Endodermal cell (in vitro differentiated cells): ENCODE results near the gene RRP8. TPM values are rescaled to one million over a fixed set of nuclear protein-coding genes. Genes with fewer than 3 reads are reported as not detected.

Source experiments
- DNase-seq: peaks from one replicate; pipeline ENCODE4 v3.0.0-alpha.2; 2017
- H3K27ac ChIP-seq: 2 replicates; pipeline ENCODE4 v1.5.1; 2013; ENCODE audit warnings: mild to moderate bottlenecking, low read depth, low read length, moderate library complexity
- H3K27me3 ChIP-seq: 2 replicates; pipeline ENCODE4 v1.6.1; 2013; ENCODE audit warnings: mild to moderate bottlenecking, low read length, moderate library complexity; ENCODE audit not compliant: insufficient read depth, control insufficient read depth, poor library complexity, severe bottlenecking
- H3K36me3 ChIP-seq: 2 replicates; pipeline ENCODE4 v1.7.0; 2013; ENCODE audit warnings: mild to moderate bottlenecking, low read length, moderate library complexity; ENCODE audit not compliant: control insufficient read depth, insufficient read depth
- H3K4me1 ChIP-seq: one replicate; pipeline ENCODE4 v1.7.0; 2013; ENCODE audit warnings: low read length; ENCODE audit not compliant: control insufficient read depth, insufficient read depth
- H3K4me3 ChIP-seq: 2 replicates; pipeline ENCODE4 v1.5.1; 2013; ENCODE audit warnings: mild to moderate bottlenecking, low read length, moderate library complexity
- H3K9ac ChIP-seq: 2 replicates; pipeline ENCODE4 v1.6.1; 2013; ENCODE audit warnings: mild to moderate bottlenecking, low read length, moderate library complexity; ENCODE audit not compliant: poor library complexity, severe bottlenecking; ENCODE audit errors: extremely low read depth
- H3K9me3 ChIP-seq: 2 replicates; pipeline ENCODE4 v1.6.1; 2013; ENCODE audit warnings: mild to moderate bottlenecking, low read length, moderate library complexity; ENCODE audit not compliant: control insufficient read depth
- H3K27ac Mint-ChIP-seq: 2 replicates; pipeline ENCODE4 v1.8.0; 2020; ENCODE audit warnings: mixed read lengths
- H3K27me3 Mint-ChIP-seq: 2 replicates; pipeline ENCODE4 v1.8.0; 2021; ENCODE audit warnings: mild to moderate bottlenecking, mixed read lengths; ENCODE audit not compliant: insufficient read depth
- H3K36me3 Mint-ChIP-seq: 2 replicates; pipeline ENCODE4 v1.8.0; 2020; ENCODE audit warnings: low read depth, mixed read lengths
- H3K4me1 Mint-ChIP-seq: 2 replicates; pipeline ENCODE4 v1.8.0; 2020; ENCODE audit warnings: mixed read lengths
- H3K4me3 Mint-ChIP-seq: 2 replicates; pipeline ENCODE4 v1.8.0; 2020; ENCODE audit warnings: mild to moderate bottlenecking, moderate library complexity, mixed read lengths
- H3K9me3 Mint-ChIP-seq: 2 replicates; pipeline ENCODE4 v1.8.0; 2020; ENCODE audit warnings: mild to moderate bottlenecking, mixed read lengths
- WGBS, 2 experiments: methylation state at CpG; one replicate each; pipeline versions ENCODE4 v1.1.5 to v1.1.7; 2013; ENCODE audit warnings: missing lambda C conversion rate in 2 of 2, mixed read lengths in 1 of 2; ENCODE audit not compliant: insufficient coverage in 1 of 2, insufficient read length in 1 of 2; 5-methylcytosine and 5-hydroxymethylcytosine counted together
- total RNA-seq, 2 donors: library from RNA; stranded (reverse); fragmentation: NEBNext Ultra II Directional in 1 of 2; extraction: Animal tissue kit (Norgen Biotek cat#: 25700) in 1 of 2; gene quantifications; 2 replicates in 1 of 2; 3 replicates in 1 of 2; pipeline ENCODE4 v1.2.1, GENCODE V29; 2021
- TF ChIP-seq, protein P1 (sequence below): fragments of 200-600 bp; sonication (generic); conservative IDR thresholded peaks from 2 replicates; pipeline ENCODE4 v1.5.0; 2021; ENCODE audit warnings: antibody characterized with exemption, mild to moderate bottlenecking

The RRP8 gene
- total RNA-seq, 2 donors from 2014 or later = 11.0 to 12.8 TPM

DNA sequence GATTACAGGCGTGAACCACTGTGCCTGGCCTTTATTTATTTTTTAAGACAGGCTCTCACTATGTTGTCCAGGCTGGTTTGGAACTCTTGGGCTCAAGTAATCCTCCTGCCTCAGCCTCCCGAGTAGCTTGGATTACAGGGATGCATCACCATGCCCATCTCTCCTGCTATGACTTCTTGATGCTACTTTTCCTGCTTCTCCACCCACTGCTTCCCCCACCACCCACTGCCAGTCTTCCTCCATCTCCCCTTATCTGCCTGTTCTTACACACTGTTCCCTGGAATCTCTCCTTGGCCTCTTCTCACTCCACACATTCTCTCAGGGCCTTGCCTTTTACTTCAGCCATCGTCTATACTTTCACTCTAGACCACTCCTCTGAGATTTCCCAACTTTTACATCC lies 33.1 kb upstream of the RRP8 start:
- Mint-ChIP-seq H3K4me1 (no peaks in the 10 kb centered on the region), H3K36me3 (peaks cover 14% of the 10 kb centered on the region), H3K27me3 (peaks cover 9% of the 10 kb centered on the region), H3K9me3 (no peaks in the 10 kb centered on the region), H3K27ac (no peak overlapping the region), H3K4me3 (no peak overlapping the region)
- Histone ChIP-seq H3K36me3 (peaks cover 39% of the 10 kb centered on the region), H3K4me1 (no peaks in the 10 kb centered on the region), H3K4me3 (no peak overlapping the region), H3K27me3 (peaks cover 6% of the 10 kb centered on the region), H3K9me3 (no peaks in the 10 kb centered on the region), H3K9ac (no peak overlapping the region), H3K27ac (no peak overlapping the region)
- 88 to 93% methylated on average over 3 of the region's 3 CpGs for WGBS, 2 experiments
- TF ChIP-seq, protein P1, sequence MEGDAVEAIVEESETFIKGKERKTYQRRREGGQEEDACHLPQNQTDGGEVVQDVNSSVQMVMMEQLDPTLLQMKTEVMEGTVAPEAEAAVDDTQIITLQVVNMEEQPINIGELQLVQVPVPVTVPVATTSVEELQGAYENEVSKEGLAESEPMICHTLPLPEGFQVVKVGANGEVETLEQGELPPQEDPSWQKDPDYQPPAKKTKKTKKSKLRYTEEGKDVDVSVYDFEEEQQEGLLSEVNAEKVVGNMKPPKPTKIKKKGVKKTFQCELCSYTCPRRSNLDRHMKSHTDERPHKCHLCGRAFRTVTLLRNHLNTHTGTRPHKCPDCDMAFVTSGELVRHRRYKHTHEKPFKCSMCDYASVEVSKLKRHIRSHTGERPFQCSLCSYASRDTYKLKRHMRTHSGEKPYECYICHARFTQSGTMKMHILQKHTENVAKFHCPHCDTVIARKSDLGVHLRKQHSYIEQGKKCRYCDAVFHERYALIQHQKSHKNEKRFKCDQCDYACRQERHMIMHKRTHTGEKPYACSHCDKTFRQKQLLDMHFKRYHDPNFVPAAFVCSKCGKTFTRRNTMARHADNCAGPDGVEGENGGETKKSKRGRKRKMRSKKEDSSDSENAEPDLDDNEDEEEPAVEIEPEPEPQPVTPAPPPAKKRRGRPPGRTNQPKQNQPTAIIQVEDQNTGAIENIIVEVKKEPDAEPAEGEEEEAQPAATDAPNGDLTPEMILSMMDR = no peak
- no peak for DNase-seq

DNA sequence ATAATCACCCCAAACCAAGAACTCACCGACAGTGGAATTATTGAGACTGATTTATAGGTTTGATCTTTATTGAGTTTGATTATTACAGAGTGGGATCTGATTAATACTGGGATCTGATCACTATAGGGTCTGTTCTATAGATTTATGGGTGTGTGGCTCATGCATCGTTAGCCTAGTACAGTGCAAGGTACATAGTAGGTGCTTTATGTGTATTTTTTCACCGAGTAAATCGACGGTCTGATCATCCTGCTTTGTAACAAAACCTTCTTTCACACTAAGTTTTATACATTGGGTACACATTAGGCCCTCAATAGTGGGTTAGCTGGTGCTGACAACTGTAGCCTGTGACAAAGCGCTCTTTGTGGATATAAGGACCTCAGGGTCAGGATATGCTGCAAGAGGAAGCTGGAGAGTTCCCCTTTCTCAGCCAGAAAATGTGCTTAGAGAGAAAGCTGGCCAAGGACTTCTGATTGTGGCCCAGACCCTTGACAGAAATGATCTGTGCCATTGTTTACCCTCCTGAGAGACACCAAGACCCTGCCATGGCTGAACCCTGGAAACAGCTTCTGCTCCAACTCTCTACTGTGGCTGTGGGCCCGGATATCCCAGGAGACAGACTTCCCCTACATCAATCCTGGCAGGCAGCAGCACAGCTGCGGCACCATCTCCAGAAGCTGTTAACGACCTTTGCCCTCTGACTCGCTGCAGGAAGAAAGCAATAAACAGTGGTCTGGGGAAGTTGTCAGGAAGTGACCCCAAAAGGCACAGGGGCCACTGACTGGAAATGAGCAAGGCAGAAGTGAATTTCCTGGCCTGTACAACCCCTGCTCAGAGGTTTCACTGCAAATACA lies 31.9 kb upstream of the RRP8 start:
- H3K4me1 Mint-ChIP-seq = peaks cover 2% of the 10 kb centered on the region
- H3K4me3 Mint-ChIP-seq = no peak overlapping the region
- peak overlapping the region; percentile 23 for H3K27ac Mint-ChIP-seq
- Histone ChIP-seq H3K36me3 (peaks cover 47% of the 10 kb centered on the region), H3K27me3 (peaks cover 18% of the 10 kb centered on the region), H3K9ac (no peak overlapping the region), H3K4me1 (no peaks in the 10 kb centered on the region), H3K27ac (peak overlapping the region; percentile 58), H3K4me3 (no peak overlapping the region), H3K9me3 (no peaks in the 10 kb centered on the region)
- H3K36me3 Mint-ChIP-seq = peaks cover 18% of the 10 kb centered on the region
- peaks cover 20% of the 10 kb centered on the region for H3K27me3 Mint-ChIP-seq
- no peak for DNase-seq
- TF ChIP-seq, protein P1 = no peak
- 68 to 83% methylated on average over 5 to 10 of the region's 10 CpGs for WGBS, 2 experiments
- no peaks in the 10 kb centered on the region for H3K9me3 Mint-ChIP-seq

DNA sequence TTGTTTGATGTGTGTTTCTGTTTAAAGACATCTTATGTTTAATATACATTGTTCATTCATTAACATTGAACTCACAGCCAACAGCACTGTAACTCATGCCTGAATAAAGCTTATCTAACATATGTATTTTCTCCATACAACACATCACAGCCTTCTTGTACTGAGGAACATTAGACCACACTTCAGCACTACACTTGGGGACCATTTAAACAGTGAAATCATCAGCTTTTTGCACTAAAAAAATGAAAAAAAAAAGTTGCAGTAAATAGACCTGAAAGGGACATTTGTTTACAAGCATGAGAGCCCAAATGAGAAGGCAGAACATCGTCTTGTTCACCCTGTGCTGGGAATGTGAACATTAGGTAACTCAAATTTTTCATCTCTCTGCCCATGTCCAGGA lies 31.1 kb upstream of the RRP8 start:
- 89% methylated on average over 1 of the region's 1 CpG; no CpG with 5 or more reads in 1 of the 2 experiments for WGBS, 2 experiments
- no peaks in the 10 kb centered on the region for H3K4me1 ChIP-seq

More for the DNA sequence above, 31.1 kb upstream of the RRP8 start:
- Histone ChIP-seq H3K9ac (no peak overlapping the region), H3K4me3 (no peak overlapping the region), H3K27me3 (peaks cover 25% of the 10 kb centered on the region), H3K9me3 (no peaks in the 10 kb centered on the region), H3K27ac (no peak overlapping the region), H3K36me3 (peaks cover 45% of the 10 kb centered on the region)
- TF ChIP-seq, protein P1 = no peak
- no peak for DNase-seq
- H3K36me3 Mint-ChIP-seq = peaks cover 20% of the 10 kb centered on the region
- no peak overlapping the region for H3K27ac Mint-ChIP-seq
- peaks cover 26% of the 10 kb centered on the region for H3K27me3 Mint-ChIP-seq
- H3K4me3 Mint-ChIP-seq = no peak overlapping the region
- no peaks in the 10 kb centered on the region for H3K9me3 Mint-ChIP-seq
- peaks cover 2% of the 10 kb centered on the region for H3K4me1 Mint-ChIP-seq
